Measurements from ENCODE around the gene UBA52.

- TF ChIP-seq GATA3 (IDR thresholded peaks at IDR 0.05; ENCODE audit: low read depth, low read length) = no peak
- no peak for TF ChIP-seq GATA2 (IDR thresholded peaks at IDR 0.05; ENCODE audit: low read depth, low read length)
Measured at GRCh38 chr19:18617562-18617961, 45.9 kb downstream of the UBA52 start.

Data from SH-SY5Y (cell line).